ENCODE data around the gene AGAP1. TPM values are rescaled to one million over a fixed set of nuclear protein-coding genes. Genes with fewer than 3 reads are reported as not detected.

The AGAP1 gene
- total RNA-seq, 1 experiment from 2014 or later = 25.8 TPM

DNA sequence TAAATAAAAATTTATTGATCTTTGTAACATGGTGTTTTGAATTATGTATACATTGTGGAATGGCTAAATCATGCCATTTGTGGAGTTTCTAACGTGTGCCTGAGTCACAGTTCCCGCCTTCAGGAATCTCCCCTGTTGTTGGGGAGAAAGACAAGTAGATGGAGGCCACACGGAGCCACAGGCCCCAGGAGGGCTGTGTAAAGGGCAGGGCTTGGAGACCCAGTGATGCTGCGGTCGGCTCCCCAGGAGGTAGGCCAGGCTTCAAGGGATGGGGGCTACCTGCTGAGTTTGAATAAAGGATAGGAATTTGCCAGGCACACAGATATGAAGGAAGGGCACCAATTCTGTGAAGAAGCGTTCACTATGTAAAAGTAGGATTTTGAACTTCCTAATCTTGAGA lies 417.3 kb downstream of the AGAP1 start:
- H3T11ph ChIP-seq (ENCODE audit: low read length) = no peak overlapping the region
- H3K4me1 ChIP-seq (ENCODE audit: insufficient read depth, low read length) = no peaks in the 10 kb centered on the region; the same call in 1 of the 2 replicates
- no peaks in the 10 kb centered on the region for H3K9me3 Mint-ChIP-seq
- no peak overlapping the region for H3K9ac ChIP-seq (ENCODE audit: extremely low read depth, insufficient read length, low read length)
- WGBS (ENCODE audit: extremely low coverage, insufficient read length, low lambda C conversion rate) = no CpG with 5 or more reads among the region's 6 CpGs
- H3K18ac ChIP-seq (ENCODE audit: insufficient read length, low read depth, low read length) = no peak overlapping the region
- H2AK5ac ChIP-seq (ENCODE audit: insufficient read length, low read length) = no peak overlapping the region
- H4K91ac ChIP-seq (ENCODE audit: insufficient read length, low read depth, low read length) = no peak overlapping the region
- peak overlapping the region in 1 of 3 experiments; percentile 37; a peak in 1 of 7 replicates for H3K27ac Mint-ChIP-seq
- H4K20me1 ChIP-seq (ENCODE audit: control insufficient read depth, insufficient read depth, insufficient read length) = no peaks in the 10 kb centered on the region
- peaks cover 16 to 26% (median 17%) of the 10 kb centered on the region in 3 experiments for H3K36me3 Mint-ChIP-seq (ENCODE audit: insufficient read depth in 1 of 3, low read depth in 3 of 3)
- no peak overlapping the region for H3K4me2 ChIP-seq (ENCODE audit: insufficient read depth, insufficient read length, low read length)
- H3K27ac ChIP-seq (ENCODE audit: insufficient read length, low read depth, low read length) = no peak overlapping the region
- H2BK15ac ChIP-seq (ENCODE audit: low read depth, low read length) = no peak overlapping the region
- no peak overlapping the region for H3K4me3 Mint-ChIP-seq
- no peaks in the 10 kb centered on the region for H3K9me3 ChIP-seq (ENCODE audit: control insufficient read depth, low read depth, low read length)
- no peak overlapping the region for H3K14ac ChIP-seq (ENCODE audit: insufficient read depth, low read length)
- H3K4ac ChIP-seq (ENCODE audit: low read depth, low read length) = no peak overlapping the region
- no peak for TF ChIP-seq CTCF (conservative IDR thresholded peaks at IDR 0.05)
- H3K79me1 ChIP-seq (ENCODE audit: insufficient read depth, low read depth, low read length, poor library complexity, severe bottlenecking) = no peaks in the 10 kb centered on the region
- H4K8ac ChIP-seq (replicated peaks; ENCODE audit: insufficient read length, low read depth, low read length) = no peak overlapping the region
- no peaks in the 10 kb centered on the region for H3K27me3 ChIP-seq (ENCODE audit: insufficient read depth, low read length)
- peaks cover 5 to 8% of the 10 kb centered on the region in 2 experiments for H3K4me1 Mint-ChIP-seq
- no peaks in the 10 kb centered on the region for H3K23me2 ChIP-seq (ENCODE audit: insufficient read length, low read depth, low read length, poor library complexity, severe bottlenecking)
- H2BK5ac ChIP-seq (ENCODE audit: insufficient read length, low read length) = no peak overlapping the region
- no peak overlapping the region for H2BK20ac ChIP-seq (ENCODE audit: low read depth, low read length, poor library complexity, severe bottlenecking)
- H2BK12ac ChIP-seq (ENCODE audit: insufficient read length, low read depth, low read length) = no peak overlapping the region
- no peak overlapping the region for H2BK120ac ChIP-seq (ENCODE audit: low read depth, low read length, poor library complexity, severe bottlenecking)
- H3K23ac ChIP-seq (ENCODE audit: insufficient read length, low read depth, low read length) = no peak overlapping the region
- H4K5ac ChIP-seq (ENCODE audit: insufficient read length, low read depth, low read length) = no peak overlapping the region
- no peak overlapping the region for H2AFZ ChIP-seq (ENCODE audit: low read length)
- no peak overlapping the region for H3K56ac ChIP-seq (ENCODE audit: insufficient read length, low read depth, low read length)
- H3K79me2 ChIP-seq (ENCODE audit: insufficient read depth, low read length) = no peaks in the 10 kb centered on the region
- H3K27me3 Mint-ChIP-seq (ENCODE audit: low read depth) = peaks cover 2% of the 10 kb centered on the region
- no peak for DNase-seq

Data from H9 (cell line).